Activated naive CD8-positive, alpha-beta T cell treated with anti-CD3 and anti-CD28 coated beads, Interleukin-2, amount 10 ng/mL, durations not matched to agents 7 days and 5 days (primary cell): ENCODE measurements around the gene TRAF3. TPM values are rescaled to one million over a fixed set of nuclear protein-coding genes. Genes with fewer than 3 reads are reported as not detected.
"Not testable (repeated sequence)": the region's sequence is repeated elsewhere in the genome, so short reads cannot be mapped to it uniquely, and the experiment has no call there.

Source experiments
- ATAC-seq: fragments of 150-1000 bp; cut with Tn5 transposase; one replicate; pipeline ENCODE4 v1.10.0; 2021; ENCODE audit warnings: low read depth, moderate library complexity
- POLR2A ChIA-PET: fragments of 350-600 bp; sonication (Branson Sonifier 250); formaldehyde crosslinking; loops from one replicate; lab custom pipeline; 2021; ENCODE audit warnings: antibody characterized with exemption; lab: Charles Lee
- DNase-seq: peaks from one replicate; pipeline ENCODE4 v3.0.0; 2021
- H3K27ac Mint-ChIP-seq: one replicate; pipeline ENCODE4 v1.8.0; 2022; ENCODE audit warnings: mild to moderate bottlenecking, mixed read lengths
- H3K27me3 Mint-ChIP-seq: one replicate; pipeline ENCODE4 v1.8.0; 2022; ENCODE audit warnings: mild to moderate bottlenecking, moderate library complexity, mixed read lengths
- H3K36me3 Mint-ChIP-seq: one replicate; pipeline ENCODE4 v1.8.0; 2021; ENCODE audit warnings: mild to moderate bottlenecking, mixed read lengths
- H3K4me1 Mint-ChIP-seq: one replicate; pipeline ENCODE4 v1.8.0; 2021; ENCODE audit warnings: mixed read lengths
- H3K4me3 Mint-ChIP-seq: one replicate; pipeline ENCODE4 v1.8.0; 2022; ENCODE audit warnings: mild to moderate bottlenecking, moderate library complexity, mixed read lengths
- H3K9me3 Mint-ChIP-seq: one replicate; pipeline ENCODE4 v1.8.0; 2021; ENCODE audit warnings: mixed read lengths
- total RNA-seq, 2 experiments: library from RNA; stranded (reverse); gene quantifications; one replicate each; pipeline ENCODE4 v1.2.3, GENCODE V29; 2021

The TRAF3 gene
- total RNA-seq, 2 experiments from 2014 or later: 31.1 to 32.9 TPM

- peaks cover 5% of the 10 kb centered on the region for H3K27me3 Mint-ChIP-seq
- H3K4me3 Mint-ChIP-seq: no peak overlapping the region
- no peaks in the 10 kb centered on the region for H3K9me3 Mint-ChIP-seq
- H3K36me3 Mint-ChIP-seq: no peaks in the 10 kb centered on the region
- POLR2A ChIA-PET: interaction anchor here (0.7 kb wide), 1 partner anchor 13 kb away, joined by 5 read pairs; no protein-coding TSS in a partner anchor
- no peaks in the 10 kb centered on the region for H3K4me1 Mint-ChIP-seq
- ATAC-seq: no peak
- DNase-seq: no peak
- H3K27ac Mint-ChIP-seq: no peak overlapping the region
These were observed 16.6 kb upstream of the TRAF3 start for GRCh38 chr14:102760496-102761193.

- no peaks in the 10 kb centered on the region for H3K36me3 Mint-ChIP-seq
- H3K4me1 Mint-ChIP-seq: no peaks in the 10 kb centered on the region
- POLR2A ChIA-PET: interaction anchor here (0.7 kb wide), 1 partner anchor 12 kb away, joined by 5 read pairs; no protein-coding TSS in a partner anchor
- H3K27ac Mint-ChIP-seq: no peak overlapping the region
- peaks cover 6% of the 10 kb centered on the region for H3K27me3 Mint-ChIP-seq
- no peak for ATAC-seq
- no peaks in the 10 kb centered on the region for H3K9me3 Mint-ChIP-seq
- no peak for DNase-seq
- no peak overlapping the region for H3K4me3 Mint-ChIP-seq
These were observed 16.0 kb upstream of the TRAF3 start for GRCh38 chr14:102761206-102761605.

- DNase-seq: no peak
- Mint-ChIP-seq H3K36me3 (no peaks in the 10 kb centered on the region), H3K27me3 (peaks cover 6% of the 10 kb centered on the region), H3K27ac (no peak overlapping the region), H3K4me3 (no peak overlapping the region), H3K4me1 (peaks cover 4% of the 10 kb centered on the region), H3K9me3 (no peaks in the 10 kb centered on the region)
- no peak for ATAC-seq
- POLR2A ChIA-PET: no interaction called here
These were observed 13.0 kb upstream of the TRAF3 start for GRCh38 chr14:102764220-102764671.

- H3K4me1 Mint-ChIP-seq, H3K27ac Mint-ChIP-seq, H3K27me3 Mint-ChIP-seq, POLR2A ChIA-PET, DNase-seq, H3K36me3 Mint-ChIP-seq, ATAC-seq, H3K4me3 Mint-ChIP-seq, H3K9me3 Mint-ChIP-seq: not testable (repeated sequence)
These were observed 11.5 kb upstream of the TRAF3 start for GRCh38 chr14:102765770-102766169.

- H3K27me3 Mint-ChIP-seq: peaks cover 6% of the 10 kb centered on the region
- POLR2A ChIA-PET: no interaction called here
- no peaks in the 10 kb centered on the region for H3K9me3 Mint-ChIP-seq
- no peak overlapping the region for H3K27ac Mint-ChIP-seq
- ATAC-seq (no peak), DNase-seq (no peak)
- no peaks in the 10 kb centered on the region for H3K36me3 Mint-ChIP-seq
- H3K4me1 Mint-ChIP-seq: peaks cover 4% of the 10 kb centered on the region
- H3K4me3 Mint-ChIP-seq: no peak overlapping the region
These were observed 8.8 kb upstream of the TRAF3 start for GRCh38 chr14:102768223-102769048.

GRCh38 chr14:102769049-102769327, 8.3 kb upstream of the TRAF3 start:
- Mint-ChIP-seq H3K27me3 (peaks cover 6% of the 10 kb centered on the region), H3K27ac (no peak overlapping the region), H3K4me3 (no peak overlapping the region), H3K4me1 (peaks cover 4% of the 10 kb centered on the region), H3K36me3 (no peaks in the 10 kb centered on the region), H3K9me3 (no peaks in the 10 kb centered on the region)
- ATAC-seq: no peak
- POLR2A ChIA-PET: no interaction called here
- no peak for DNase-seq

- no peak for DNase-seq
- Mint-ChIP-seq H3K9me3 (no peaks in the 10 kb centered on the region), H3K36me3 (no peaks in the 10 kb centered on the region), H3K4me1 (peaks cover 11% of the 10 kb centered on the region), H3K27me3 (peaks cover 3% of the 10 kb centered on the region), H3K4me3 (no peak overlapping the region), H3K27ac (no peak overlapping the region)
- POLR2A ChIA-PET: no interaction called here
- no peak for ATAC-seq
These were observed 6.8 kb upstream of the TRAF3 start for GRCh38 chr14:102770147-102771123.

- Mint-ChIP-seq H3K36me3 (no peaks in the 10 kb centered on the region), H3K27ac (no peak overlapping the region), H3K9me3 (no peaks in the 10 kb centered on the region), H3K4me3 (no peak overlapping the region), H3K4me1 (peaks cover 14% of the 10 kb centered on the region), H3K27me3 (no peaks in the 10 kb centered on the region)
- no peak for DNase-seq
- POLR2A ChIA-PET: no interaction called here
- no peak for ATAC-seq
These were observed 6.1 kb upstream of the TRAF3 start for GRCh38 chr14:102771144-102771543.

- Mint-ChIP-seq H3K27ac (no peak overlapping the region), H3K9me3 (no peaks in the 10 kb centered on the region), H3K36me3 (no peaks in the 10 kb centered on the region), H3K4me3 (no peak overlapping the region), H3K27me3 (no peaks in the 10 kb centered on the region), H3K4me1 (peaks cover 18% of the 10 kb centered on the region)
- no peak for DNase-seq
- POLR2A ChIA-PET: interaction anchor here (0.6 kb wide), 1 partner anchor 12 kb away, joined by 5 read pairs; no protein-coding TSS in a partner anchor
- no peak for ATAC-seq
These were observed 4.3 kb upstream of the TRAF3 start for GRCh38 chr14:102772781-102773570.

GRCh38 chr14:102774391-102775153, 2.7 kb upstream of the TRAF3 start:
- DNase-seq (peak; percentile 62), ATAC-seq (peak; percentile 49)
- Mint-ChIP-seq H3K27ac (peak overlapping the region; percentile 79), H3K9me3 (no peaks in the 10 kb centered on the region), H3K4me3 (peak overlapping the region; percentile 47), H3K4me1 (peaks cover 25% of the 10 kb centered on the region), H3K27me3 (no peaks in the 10 kb centered on the region), H3K36me3 (peaks cover 3% of the 10 kb centered on the region)
- POLR2A ChIA-PET: interaction anchor here (0.6 to 1.2 kb wide), 6 partner anchors 33 to 1859 kb away, joined by 3 to 5 read pairs (median 4); no protein-coding TSS in a partner anchor

GRCh38 chr14:102775855-102776760, 1.1 kb upstream of the TRAF3 start:
- ATAC-seq (no peak), DNase-seq (peak; percentile 49)
- H3K4me3 Mint-ChIP-seq: peak overlapping the region; percentile 85
- POLR2A ChIA-PET: no interaction called here
- peak overlapping the region; percentile 87 for H3K27ac Mint-ChIP-seq
- no peaks in the 10 kb centered on the region for H3K27me3 Mint-ChIP-seq
- peaks cover 32% of the 10 kb centered on the region for H3K4me1 Mint-ChIP-seq
- peaks cover 6% of the 10 kb centered on the region for H3K36me3 Mint-ChIP-seq
- H3K9me3 Mint-ChIP-seq: no peaks in the 10 kb centered on the region
